Gastroesophageal sphincter (tissue), 4 donors: ENCODE data around the gene VAPB. TPM values are rescaled to one million over a fixed set of nuclear protein-coding genes. Genes with fewer than 3 reads are reported as not detected.

Source experiments
- ATAC-seq: fragments of 150-250 bp; one replicate; pipeline ENCODE4 v1.9.1; 2016; ENCODE audit warnings: mild to moderate bottlenecking, moderate library complexity
- H3K27ac ChIP-seq, 4 donors: fragments of 200-600 bp; sonication (generic) in 3 of 4; 1 replicate in 3 of 4; 2 replicates in 1 of 4; pipeline ENCODE4 v1.5.1; 2016 to 2019
- H3K27me3 ChIP-seq: fragments of 200-600 bp; sonication (generic); one replicate; pipeline ENCODE4 v1.5.1; 2019
- H3K36me3 ChIP-seq, 2 donors: fragments of 200-600 bp; sonication (generic); one replicate each; pipeline ENCODE4 v1.5.1; 2019; ENCODE audit warnings: control low read depth in 1 of 2
- H3K4me1 ChIP-seq, 3 donors: fragments of 200-600 bp; sonication (generic); 1 replicate in 2 of 3; 2 replicates in 1 of 3; pipeline ENCODE4 v1.5.1; 2016 to 2019; ENCODE audit warnings: control low read depth in 2 of 3
- H3K4me3 ChIP-seq, 2 donors: fragments of 200-600 bp; sonication (generic); one replicate each; pipeline ENCODE4 v1.5.1; 2019; ENCODE audit warnings: mild to moderate bottlenecking in 1 of 2, moderate library complexity in 1 of 2
- H3K9me3 ChIP-seq, 3 donors: fragments of 200-600 bp; sonication (generic); one replicate each; pipeline ENCODE4 v1.5.1; 2017 to 2019; ENCODE audit warnings: control low read depth in 2 of 3
- EP300 ChIP-seq: sonication (generic); formaldehyde crosslinking; IDR thresholded peaks from one replicate; pipeline ENCODE4 v1.6.1; 2017; ENCODE audit warnings: antibody characterized with exemption, mild to moderate bottlenecking
- POLR2A ChIP-seq, 2 donors: fragments of 450-650 bp; IDR thresholded peaks; one replicate each; pipeline ENCODE4 v1.6.1; 2017; ENCODE audit warnings: antibody characterized with exemption in 2 of 2, mild to moderate bottlenecking in 2 of 2, moderate library complexity in 1 of 2
- POLR2AphosphoS5 ChIP-seq: sonication (generic); formaldehyde crosslinking; IDR thresholded peaks from one replicate; pipeline ENCODE4 v1.6.1; 2017; ENCODE audit warnings: antibody characterized with exemption
- WGBS, 2 donors: methylation state at CpG; one replicate each; pipeline ENCODE4 v1.1.5; 2018; ENCODE audit warnings: low coverage in 1 of 2; 5-methylcytosine and 5-hydroxymethylcytosine counted together
- total RNA-seq, 4 donors: library from RNA; depleted of rRNA; stranded (reverse); fragments of >200 nt; gene quantifications; one replicate each; pipeline ENCODE4 v1.1.0, GENCODE V29; 2016
- TF ChIP-seq, protein P1 (sequence below), 4 experiments: fragments of 200-600 bp in 2 of 4; fragments of 450-650 bp in 2 of 4; sonication (generic) in 1 of 4; IDR thresholded peaks; one replicate each; pipeline ENCODE4 v1.5.1; 2017 to 2019; ENCODE audit warnings: antibody characterized with exemption in 4 of 4, mild to moderate bottlenecking in 2 of 4, moderate library complexity in 2 of 4

Gene VAPB
- total RNA-seq, 4 donors from 2014 or later, result 30.4 to 43.1 (median 35.9) TPM

DNA sequence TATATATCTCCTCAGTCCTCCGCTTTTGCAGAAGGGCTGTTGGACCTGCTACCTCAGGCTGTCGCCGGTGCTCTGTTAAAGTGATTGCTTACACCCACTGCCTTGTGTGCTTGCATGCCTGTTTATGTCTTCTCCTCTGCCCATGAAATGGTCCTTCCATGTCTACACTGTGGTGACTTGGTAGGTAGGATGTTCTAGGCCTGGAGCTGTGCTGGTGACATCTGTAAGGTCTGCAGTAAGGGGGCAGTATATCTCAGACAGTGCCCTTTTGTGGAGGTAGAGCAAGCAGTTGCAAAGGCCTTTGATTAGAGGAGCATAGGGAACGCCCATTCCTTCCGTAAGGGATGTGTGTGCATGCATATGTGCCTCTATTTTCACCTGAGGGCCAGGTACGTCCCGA is 40.3 kb downstream of the VAPB start:
- Histone ChIP-seq H3K27me3 (no peaks in the 10 kb centered on the region), H3K27ac (no peak overlapping the region), H3K4me1 (peaks cover 17 to 49% (median 17%) of the 10 kb centered on the region in 3 donors), H3K36me3 (peaks cover 0 to 3% of the 10 kb centered on the region in 2 donors), H3K9me3 (no peaks in the 10 kb centered on the region), H3K4me3 (no peak overlapping the region)
- WGBS, 2 donors, result 89 to 93% methylated on average over 3 to 6 of the region's 7 CpGs
- ATAC-seq, result no peak
- TF ChIP-seq POLR2AphosphoS5 (no peak), EP300 (no peak), POLR2A (IDR thresholded peaks at IDR 0.05) (no peak)
- TF ChIP-seq, protein P1, sequence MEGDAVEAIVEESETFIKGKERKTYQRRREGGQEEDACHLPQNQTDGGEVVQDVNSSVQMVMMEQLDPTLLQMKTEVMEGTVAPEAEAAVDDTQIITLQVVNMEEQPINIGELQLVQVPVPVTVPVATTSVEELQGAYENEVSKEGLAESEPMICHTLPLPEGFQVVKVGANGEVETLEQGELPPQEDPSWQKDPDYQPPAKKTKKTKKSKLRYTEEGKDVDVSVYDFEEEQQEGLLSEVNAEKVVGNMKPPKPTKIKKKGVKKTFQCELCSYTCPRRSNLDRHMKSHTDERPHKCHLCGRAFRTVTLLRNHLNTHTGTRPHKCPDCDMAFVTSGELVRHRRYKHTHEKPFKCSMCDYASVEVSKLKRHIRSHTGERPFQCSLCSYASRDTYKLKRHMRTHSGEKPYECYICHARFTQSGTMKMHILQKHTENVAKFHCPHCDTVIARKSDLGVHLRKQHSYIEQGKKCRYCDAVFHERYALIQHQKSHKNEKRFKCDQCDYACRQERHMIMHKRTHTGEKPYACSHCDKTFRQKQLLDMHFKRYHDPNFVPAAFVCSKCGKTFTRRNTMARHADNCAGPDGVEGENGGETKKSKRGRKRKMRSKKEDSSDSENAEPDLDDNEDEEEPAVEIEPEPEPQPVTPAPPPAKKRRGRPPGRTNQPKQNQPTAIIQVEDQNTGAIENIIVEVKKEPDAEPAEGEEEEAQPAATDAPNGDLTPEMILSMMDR (IDR thresholded peaks at IDR 0.05), result no peak

DNA sequence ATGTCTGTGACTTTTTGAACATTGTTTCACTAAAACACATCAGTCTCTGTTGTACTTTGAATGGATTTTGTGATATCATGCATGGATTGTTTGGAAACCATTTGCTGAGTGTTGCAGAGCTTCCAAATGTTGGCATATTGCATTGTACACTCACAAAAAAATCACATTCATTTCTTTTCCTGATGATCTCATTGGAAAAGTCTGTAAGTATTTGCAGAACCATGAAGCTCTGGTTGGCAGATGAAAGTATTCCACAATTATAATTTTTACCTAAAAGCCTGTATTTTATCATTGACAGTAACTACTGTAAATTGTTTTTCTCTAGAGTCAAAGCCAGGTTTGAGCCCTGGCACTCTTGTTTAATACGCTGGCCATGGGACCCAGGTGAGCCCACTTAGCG is 42.1 kb downstream of the VAPB start:
- Histone ChIP-seq H3K27me3 (no peaks in the 10 kb centered on the region), H3K9me3 (no peaks in the 10 kb centered on the region), H3K27ac (peak overlapping the region in 2 of 4 donors; percentile 50 to 57), H3K4me3 (no peak overlapping the region), H3K4me1 (peaks cover 17 to 47% (median 17%) of the 10 kb centered on the region in 3 donors), H3K36me3 (peaks cover 0 to 3% of the 10 kb centered on the region in 2 donors)
- WGBS, 2 donors, result 80 to 83% methylated on average over 1 to 2 of the region's 2 CpGs
- TF ChIP-seq, protein P1 (IDR thresholded peaks at IDR 0.05), result no peak
- TF ChIP-seq POLR2AphosphoS5 (no peak), POLR2A (IDR thresholded peaks at IDR 0.05) (no peak), EP300 (no peak)
- no peak for ATAC-seq

DNA sequence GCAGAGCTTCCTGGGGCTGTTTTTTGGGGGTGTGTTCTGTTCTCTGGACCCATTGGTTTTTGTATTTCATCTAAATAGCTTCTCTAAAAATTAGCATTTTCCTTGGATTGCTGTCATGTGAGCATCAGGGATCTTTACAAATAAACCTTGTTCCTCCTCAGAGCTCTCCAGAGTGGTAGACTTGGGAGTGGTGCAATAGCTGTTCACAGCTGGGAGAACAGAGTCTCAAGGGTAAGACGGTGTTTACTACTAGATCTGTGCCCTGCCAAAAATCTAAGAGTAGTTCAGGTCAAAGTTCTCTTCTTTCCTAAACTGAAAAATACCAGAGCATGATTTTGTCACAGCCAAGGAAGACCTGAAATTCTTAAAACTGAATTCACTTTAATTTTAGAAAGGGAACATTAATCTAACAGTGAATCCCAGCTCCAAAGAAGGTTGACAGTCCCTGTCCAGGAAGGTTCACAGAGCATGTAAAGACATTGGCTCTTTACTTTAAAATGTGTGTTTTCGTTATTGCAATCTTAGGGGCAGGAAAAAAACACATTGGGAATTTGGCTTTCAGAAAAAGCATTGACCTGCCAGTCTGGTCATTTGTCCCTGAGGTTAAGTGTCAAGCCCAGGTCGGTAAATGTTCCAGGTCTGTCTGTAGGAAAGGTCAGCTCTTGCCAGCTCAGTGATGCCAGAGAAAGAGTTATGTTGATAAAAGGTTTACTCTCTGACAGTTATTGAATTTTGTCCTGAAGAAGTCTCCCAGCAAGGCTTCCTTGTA is 43.3 kb downstream of the VAPB start:
- H3K4me3 ChIP-seq, result no peak overlapping the region
- H3K27ac ChIP-seq, result peak overlapping the region; percentile 32 to 57 (median 42)
- TF ChIP-seq, protein P1 (IDR thresholded peaks at IDR 0.05), result no peak
- TF ChIP-seq POLR2AphosphoS5, result peak; percentile 71
- peaks cover 17 to 47% (median 17%) of the 10 kb centered on the region in 3 donors for H3K4me1 ChIP-seq
- H3K27me3 ChIP-seq, result no peaks in the 10 kb centered on the region
- H3K9me3 ChIP-seq, result no peaks in the 10 kb centered on the region
- peak; percentile 96 for ATAC-seq
- WGBS, 2 donors, result 42 to 64% methylated on average over 2 to 3 of the region's 3 CpGs
- H3K36me3 ChIP-seq, result peaks cover 0 to 4% of the 10 kb centered on the region in 2 donors

DNA sequence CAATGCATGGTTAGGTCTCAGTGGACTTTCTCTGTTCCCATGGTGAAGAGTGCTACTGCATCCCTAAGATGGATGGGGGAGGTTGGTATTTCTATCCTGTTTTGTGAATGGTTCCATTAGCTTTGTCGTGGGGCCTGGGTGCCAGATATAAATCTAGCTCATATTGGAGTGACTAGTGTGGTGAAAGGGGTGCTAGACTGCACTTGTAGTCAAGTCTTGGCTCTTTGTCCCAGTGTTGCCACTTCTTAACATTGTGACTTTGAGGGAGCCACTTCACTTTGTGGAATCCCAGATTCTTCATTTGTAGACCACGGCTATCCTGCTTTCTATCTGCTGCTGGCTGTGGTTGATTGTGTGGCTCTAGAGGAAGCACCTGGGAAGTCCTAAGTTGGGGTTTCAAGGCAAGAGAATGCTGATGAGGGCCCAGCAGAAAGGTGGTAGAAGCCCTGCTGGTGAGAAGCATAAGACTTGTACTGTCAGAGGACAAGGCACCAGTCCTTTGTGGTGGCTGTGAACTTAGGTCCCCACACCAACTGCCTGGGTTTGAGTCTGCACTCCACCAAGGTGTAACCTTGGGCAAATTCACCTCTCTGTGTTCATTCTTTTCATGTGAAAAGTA is 44.1 kb downstream of the VAPB start:
- Histone ChIP-seq H3K4me1 (peaks cover 17 to 47% (median 17%) of the 10 kb centered on the region in 3 donors), H3K9me3 (no peaks in the 10 kb centered on the region), H3K4me3 (no peak overlapping the region), H3K27me3 (no peaks in the 10 kb centered on the region), H3K36me3 (peaks cover 0 to 11% of the 10 kb centered on the region in 2 donors), H3K27ac (peak overlapping the region; percentile 30 to 57 (median 42))
- no peak for ATAC-seq
- WGBS, 2 donors, result 94% methylated on average over 2 of the region's 2 CpGs; no CpG with 5 or more reads in 1 of the 2 donors
- TF ChIP-seq, protein P1 (IDR thresholded peaks at IDR 0.05), result no peak
- TF ChIP-seq EP300 (no peak), POLR2A (IDR thresholded peaks at IDR 0.05) (no peak), POLR2AphosphoS5 (no peak)
